HG02571 (cell line): ENCODE data around the gene TBC1D24.
A peak's percentile ranks its signal among the peaks of the same experiment; 100 is the strongest.

ENCODE experiments used
- ATAC-seq: cut with Tn5 transposase; IDR thresholded peaks from one replicate; pipeline ENCODE4 v1.9.1; 2021; ENCODE audit warnings: mild to moderate bottlenecking, moderate library complexity; ENCODE audit not compliant: unreplicated experiment

Gene TBC1D24

GRCh38 chr16:2449118-2449517 is 25.8 kb upstream of the TBC1D24 start:
- ATAC-seq = no peak

- ATAC-seq = no peak
Observed at GRCh38 chr16:2450535-2450934, 24.4 kb upstream of the TBC1D24 start.

- no peak for ATAC-seq
Observed at GRCh38 chr16:2450975-2451381, 23.9 kb upstream of the TBC1D24 start.

GRCh38 chr16:2451851-2452320 is 23.0 kb upstream of the TBC1D24 start:
- ATAC-seq = no peak

- ATAC-seq = no peak
Observed at GRCh38 chr16:2452650-2453049, 22.3 kb upstream of the TBC1D24 start.

GRCh38 chr16:2455081-2455845 is 19.7 kb upstream of the TBC1D24 start:
- ATAC-seq = no peak

- ATAC-seq = no peak
Observed at GRCh38 chr16:2456551-2457153, 18.3 kb upstream of the TBC1D24 start.

- ATAC-seq = no peak
Observed at GRCh38 chr16:2457267-2457666, 17.7 kb upstream of the TBC1D24 start.

- ATAC-seq = no peak
Observed at GRCh38 chr16:2457946-2458345, 17.0 kb upstream of the TBC1D24 start.

GRCh38 chr16:2458887-2459646 is 15.9 kb upstream of the TBC1D24 start:
- no peak for ATAC-seq

- peak; percentile 89 for ATAC-seq
Observed at GRCh38 chr16:2459647-2460390, 15.1 kb upstream of the TBC1D24 start, which contains the start of gene TEDC2. TSS of gene TEDC2 (plus strand) at chr16:2460109. CDS start at chr16:2460145, 36 bp downstream.

GRCh38 chr16:2460391-2460713 is 14.6 kb upstream of the TBC1D24 start:
- ATAC-seq = no peak

- no peak for ATAC-seq
Observed at GRCh38 chr16:2460916-2461315, 14.0 kb upstream of the TBC1D24 start.

- ATAC-seq = no peak
Observed at GRCh38 chr16:2462031-2462866, 12.7 kb upstream of the TBC1D24 start.

- ATAC-seq = no peak
Observed at GRCh38 chr16:2464333-2464732, 10.6 kb upstream of the TBC1D24 start.

- ATAC-seq = no peak
Observed at GRCh38 chr16:2465653-2466415, 9.1 kb upstream of the TBC1D24 start.

- no peak for ATAC-seq
Observed at GRCh38 chr16:2466667-2467527, 8.0 kb upstream of the TBC1D24 start.

GRCh38 chr16:2467528-2468232 is 7.2 kb upstream of the TBC1D24 start:
- no peak for ATAC-seq
